Lung (tissue), 12 donors: ENCODE measurements around the gene TP53I11. TPM values are rescaled to one million over a fixed set of nuclear protein-coding genes. Genes with fewer than 3 reads are reported as not detected.

ENCODE experiments used
- ATAC-seq: fragments of 200-7000 bp; cut with Tn5 transposase; one replicate; pipeline ENCODE4 v1.9.1; 2020; ENCODE audit warnings: moderate number of reproducible peaks; ENCODE audit not compliant: insufficient read depth, low FRiP score
- DNase-seq, 3 donors: peaks; one replicate each; pipeline ENCODE4 v3.0.0-alpha.2; 2013 to 2017
- H3K27ac ChIP-seq, 2 donors: one replicate each; pipeline ENCODE4 v1.5.1; 2013; ENCODE audit warnings: mild to moderate bottlenecking in 2 of 2, moderate library complexity in 2 of 2, control low read depth in 1 of 2, inconsistent platforms in 1 of 2, low read depth in 1 of 2, low read length in 1 of 2
- H3K27me3 ChIP-seq, 3 donors: one replicate each; pipeline ENCODE4 v1.5.1; 2013; ENCODE audit warnings: low read length in 2 of 3; ENCODE audit not compliant: control insufficient read depth in 3 of 3, insufficient read depth in 3 of 3
- H3K36me3 ChIP-seq, 4 donors: one replicate each; pipeline ENCODE4 v1.5.1; 2013; ENCODE audit warnings: low read length in 4 of 4, mild to moderate bottlenecking in 1 of 4, moderate library complexity in 1 of 4; ENCODE audit not compliant: control insufficient read depth in 4 of 4, insufficient read depth in 4 of 4
- H3K4me1 ChIP-seq, 5 donors: one replicate each; pipeline ENCODE4 v1.5.1; 2013; ENCODE audit warnings: low read length in 5 of 5, mild to moderate bottlenecking in 2 of 5, moderate library complexity in 1 of 5; ENCODE audit not compliant: control insufficient read depth in 5 of 5, insufficient read depth in 5 of 5
- H3K4me3 ChIP-seq: one replicate; pipeline ENCODE4 v1.5.1; 2013; ENCODE audit warnings: mild to moderate bottlenecking, control low read depth, moderate library complexity
- H3K9ac ChIP-seq, 2 donors: one replicate each; pipeline ENCODE4 v1.5.1; 2013; ENCODE audit warnings: low read length in 2 of 2, control low read depth in 1 of 2; ENCODE audit not compliant: insufficient read depth in 1 of 2
- H3K9me3 ChIP-seq, 4 donors: one replicate each; pipeline ENCODE4 v1.5.1; 2013; ENCODE audit warnings: low read length in 3 of 4, mild to moderate bottlenecking in 1 of 4, moderate library complexity in 1 of 4; ENCODE audit not compliant: control insufficient read depth in 4 of 4, insufficient read depth in 3 of 4
- CTCF ChIP-seq: IDR thresholded peaks from 2 replicates; pipeline ENCODE4 v1.5.1; 2012; ENCODE audit warnings: mild to moderate bottlenecking; ENCODE audit errors: control extremely low read depth, extremely low read depth
- WGBS, 2 donors: extraction: QIAGEN DNeasy Blood & Tissue Kit; methylation state at CpG; one replicate each; pipeline ENCODE4 v1.1.7; 2013; 5-methylcytosine and 5-hydroxymethylcytosine counted together
- polyA plus RNA-seq, 2 donors: library from polyadenylated mRNA; stranded (reverse); fragments of 200-250 nt; gene quantifications; one replicate each; pipeline ENCODE4 v1.2.1, GENCODE V29; 2013
- total RNA-seq, 2 donors: library from RNA; depleted of rRNA in 1 of 2; stranded (reverse); fragments of >200 nt in 1 of 2; gene quantifications; one replicate each; pipeline ENCODE4 v1.2.1, GENCODE V29; 2014 to 2021
- donor health status: control.
- donor health status: control.
- donor health status: Bipolar disorder and iron deficiency.
- donor health status: healthy.
- donor health status: DM: yes; HTN: yes; CAD: no.

Gene TP53I11
- total and polyA plus RNA-seq, 4 donors, result 51.2 to 134 (median 71.9) TPM

- DNase-seq (peak; percentile 54 to 66 (median 59)), ATAC-seq (peak; percentile 32)
- Histone ChIP-seq H3K27ac (peak overlapping the region in 1 of 2 donors; percentile 77), H3K4me3 (no peak overlapping the region), H3K36me3 (no peaks in the 10 kb centered on the region), H3K27me3 (no peaks in the 10 kb centered on the region), H3K9me3 (no peaks in the 10 kb centered on the region), H3K9ac (no peak overlapping the region), H3K4me1 (peaks cover 0 to 39% (median 22%) of the 10 kb centered on the region in 5 donors)
- WGBS, 2 donors, result 75 to 94% methylated on average over 1 of the region's 1 CpG
- no peak for TF ChIP-seq CTCF
Measured at GRCh38 chr11:44978961-44979331, 28.3 kb upstream of the TP53I11 start.

DNA sequence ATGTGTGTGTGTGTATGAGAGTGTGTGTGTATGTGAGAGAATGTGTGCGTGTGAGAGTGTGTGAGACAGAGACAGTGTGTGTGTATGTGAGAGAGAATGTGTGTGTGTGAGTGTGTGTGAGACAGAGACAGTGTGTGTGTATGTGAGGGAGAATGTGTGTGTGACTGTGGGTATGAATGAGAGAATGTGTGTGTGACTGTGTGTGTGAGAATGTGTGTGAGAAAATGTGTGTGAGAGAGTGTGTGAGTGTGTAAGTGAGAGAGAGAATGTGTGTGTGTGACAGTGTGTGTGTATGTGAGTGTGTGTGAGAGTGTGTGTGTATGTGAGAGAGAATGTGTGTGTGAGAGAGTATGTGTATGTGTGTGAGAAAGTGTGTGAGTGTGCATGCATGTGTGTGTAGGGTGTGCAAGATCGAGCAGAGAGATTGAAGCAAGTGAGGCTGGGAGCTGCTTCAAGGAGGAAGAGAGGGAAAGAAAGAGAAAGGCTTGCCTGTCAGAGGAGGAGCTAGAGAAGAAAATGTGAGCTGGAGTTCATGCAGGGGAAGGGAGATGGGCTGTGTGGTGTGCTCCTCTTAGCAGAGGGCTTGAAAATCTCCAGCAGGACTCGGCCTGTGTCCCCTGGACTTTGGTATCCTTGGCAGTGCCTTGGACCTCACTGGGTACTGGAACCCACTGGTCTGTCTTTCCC is 27.7 kb upstream of the TP53I11 start:
- Histone ChIP-seq H3K27me3 (no peaks in the 10 kb centered on the region), H3K9ac (peak overlapping the region in 1 of 2 donors; percentile 79), H3K27ac (peak overlapping the region in 1 of 2 donors; percentile 77), H3K4me3 (no peak overlapping the region), H3K36me3 (no peaks in the 10 kb centered on the region), H3K4me1 (peaks cover 0 to 41% (median 22%) of the 10 kb centered on the region in 5 donors), H3K9me3 (no peaks in the 10 kb centered on the region)
- no peak for TF ChIP-seq CTCF
- DNase-seq, result peak; percentile 28 to 54 (median 38)
- ATAC-seq, result no peak
- WGBS, 2 donors, result 43 to 62% methylated on average over 3 of the region's 3 CpGs

DNA sequence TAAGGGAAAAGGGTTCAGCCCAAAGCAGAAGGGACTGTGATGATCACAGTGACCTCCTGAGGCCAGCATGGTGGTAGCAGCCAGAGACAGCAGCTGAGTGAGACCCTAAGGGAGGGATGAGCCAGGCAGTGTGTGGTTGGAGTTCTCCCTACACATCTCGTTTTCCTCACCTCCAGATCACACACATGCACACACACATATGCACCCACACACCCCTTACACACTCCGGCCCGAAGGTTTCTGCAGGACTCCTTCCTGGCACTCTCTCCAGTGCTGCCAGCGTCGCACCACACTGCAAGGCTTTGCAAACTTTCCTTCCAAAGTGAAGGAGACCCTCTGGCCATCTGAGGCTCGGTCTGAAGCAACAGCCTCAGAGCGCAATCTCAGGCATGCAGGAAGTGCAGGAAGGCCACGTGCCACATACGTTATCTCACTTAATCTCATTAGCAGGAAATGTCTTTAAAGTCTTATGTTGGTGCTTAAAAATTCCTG is 26.9 kb upstream of the TP53I11 start:
- TF ChIP-seq CTCF, result no peak
- ATAC-seq (no peak), DNase-seq (peak; percentile 44 to 76 (median 62))
- Histone ChIP-seq H3K27me3 (no peaks in the 10 kb centered on the region), H3K4me1 (peaks cover 0 to 41% (median 22%) of the 10 kb centered on the region in 5 donors), H3K9ac (peak overlapping the region in 1 of 2 donors; percentile 15), H3K36me3 (no peaks in the 10 kb centered on the region), H3K4me3 (no peak overlapping the region), H3K27ac (peak overlapping the region in 1 of 2 donors; percentile 70), H3K9me3 (no peaks in the 10 kb centered on the region)
- 3 to 12% methylated on average over 9 of the region's 9 CpGs for WGBS, 2 donors
